A549 treated with Hydrocortisone at 1 μM for 4 hours (cell line): Measurements from ENCODE around the gene ASB8. TPM values are rescaled to one million over a fixed set of nuclear protein-coding genes. Genes with fewer than 3 reads are reported as not detected.

ENCODE experiments used
- total RNA-seq: library from RNA; stranded (reverse); fragments of 200-300 nt; extraction: Qiagen RNA extraction; gene quantifications from 5 replicates; pipeline ENCODE4 v1.2.3, GENCODE V29; 2022

Gene ASB8, protein sequence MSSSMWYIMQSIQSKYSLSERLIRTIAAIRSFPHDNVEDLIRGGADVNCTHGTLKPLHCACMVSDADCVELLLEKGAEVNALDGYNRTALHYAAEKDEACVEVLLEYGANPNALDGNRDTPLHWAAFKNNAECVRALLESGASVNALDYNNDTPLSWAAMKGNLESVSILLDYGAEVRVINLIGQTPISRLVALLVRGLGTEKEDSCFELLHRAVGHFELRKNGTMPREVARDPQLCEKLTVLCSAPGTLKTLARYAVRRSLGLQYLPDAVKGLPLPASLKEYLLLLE
- 11.3 to 17.8 TPM (median 13.6 TPM) in 5 replicates for total RNA-seq

GRCh38 chr12:48157018-48157888 lies at the start of gene ASB8:
TSS of gene ASB8 (minus strand) at chr12:48157515. CDS start at chr12:48153496, 4,019 bp downstream.

DNA sequence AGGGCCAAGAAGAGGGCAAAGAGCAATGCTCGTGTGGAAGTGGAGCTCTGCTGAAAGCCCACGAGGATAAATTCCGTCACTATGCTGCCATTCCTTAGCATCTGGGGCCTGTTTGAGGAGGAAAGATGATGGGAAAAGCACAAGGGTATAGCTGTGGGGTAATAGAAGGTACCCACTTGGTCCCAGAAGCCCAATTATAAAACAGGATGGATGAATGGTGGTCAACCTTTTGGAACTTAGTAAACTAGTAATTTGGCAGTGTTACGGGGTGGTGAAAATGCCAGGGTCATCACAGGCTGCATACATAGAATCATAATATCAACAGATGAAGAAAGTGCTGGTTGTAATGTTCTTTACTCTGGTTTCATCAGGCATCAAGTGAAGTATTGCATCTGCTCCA lies 45.9 kb upstream of the ASB8 start, which contains the start of gene OR10AD1:
TSS of gene OR10AD1 (minus strand) at position 101 of the 400 bp plus-strand sequence. CDS start at position 101, 0 bp downstream.

GRCh38 chr12:48183091-48183875 lies 26.0 kb upstream of the ASB8 start, which contains the start of gene CCDC184:
TSS of gene CCDC184 (plus strand) at chr12:48183644. CDS start at chr12:48184123, 479 bp downstream.

GRCh38 chr12:48119078-48119833 lies 38.1 kb downstream of the ASB8 start, which contains the start of gene PFKM:
TSS of gene PFKM (plus strand) at chr12:48119364. CDS start at chr12:48122775, 3,411 bp downstream.

DNA sequence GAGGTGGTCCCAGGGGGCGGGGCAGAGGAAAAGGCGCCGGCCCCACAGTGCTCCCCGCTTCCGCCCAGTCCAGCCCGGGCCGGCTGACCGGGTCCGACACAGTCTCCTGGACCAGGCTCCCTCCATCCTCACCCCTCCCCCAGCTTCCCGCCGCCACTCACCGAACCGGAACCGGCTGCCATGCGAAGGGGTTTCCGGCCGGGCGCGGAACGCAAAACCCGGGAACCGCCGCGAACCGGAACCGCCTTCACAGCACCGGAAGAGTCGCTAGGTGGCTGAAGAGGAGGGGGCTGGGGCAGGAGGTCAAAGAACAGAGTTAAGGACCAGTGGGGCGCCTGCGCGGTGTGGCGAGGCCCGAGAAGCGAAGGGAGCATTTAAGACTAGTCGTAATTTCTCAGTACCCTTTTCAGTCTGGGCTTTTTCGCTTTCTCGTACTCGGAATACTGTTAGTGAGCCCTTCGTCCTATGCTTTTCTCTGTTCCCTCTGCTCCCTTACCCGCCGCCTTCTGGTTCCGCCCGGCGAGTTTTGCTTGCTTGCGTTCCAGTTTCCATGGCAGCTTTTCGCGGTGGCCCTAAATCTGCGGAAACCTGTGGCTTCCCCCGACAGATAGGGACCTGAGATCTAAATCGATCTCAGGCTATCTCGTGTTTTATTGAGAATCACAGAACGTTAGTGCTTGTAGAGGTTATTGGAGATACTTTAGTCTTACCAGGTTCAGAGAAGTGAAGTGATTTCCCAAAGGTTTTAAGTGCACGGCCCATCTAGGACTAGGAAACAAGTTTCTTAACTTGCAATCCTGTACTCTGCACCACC lies 51.2 kb downstream of the ASB8 start, which contains the start of gene SENP1:
TSS of gene SENP1 (minus strand) at position 213 of the 814 bp plus-strand sequence. CDS start 4,607 bp downstream, outside the sequence.

Other genes starting within 250 kb of the ASB8 start
- 117 to 139 TPM (median 121 TPM) in 5 replicates for gene TMEM106C, start 193.9 kb downstream of the ASB8 start, total RNA-seq
- gene COL2A1, start 153.0 kb downstream of the ASB8 start, total RNA-seq: 0.05 to 0.13 TPM (median 0.12 TPM) in 5 replicates
- 9.5 to 16.5 TPM (median 11.1 TPM) in 5 replicates for gene SENP1, start 51.4 kb downstream of the ASB8 start, total RNA-seq
- gene PFKM, start 38.2 kb downstream of the ASB8 start, total RNA-seq: 22.6 to 28.9 TPM (median 24.5 TPM) in 5 replicates
- gene CCDC184, start 26.1 kb upstream of the ASB8 start, total RNA-seq: 2.5 to 3.5 TPM (median 2.8 TPM) in 5 replicates
- not detected in 5 replicates for gene OR10AD1, start 45.8 kb upstream of the ASB8 start, total RNA-seq
- gene ZNF641, start 193.4 kb upstream of the ASB8 start, total RNA-seq: 4.9 to 6.7 TPM (median 6.0 TPM) in 5 replicates